PC-3 (cell line): ENCODE data around the gene RIMBP2.

Experiments
- CTCF ChIP-seq: fragments of 300-600 bp; sonication (generic); conservative IDR thresholded peaks from 2 replicates; pipeline ENCODE4 v1.5.1; 2017; ENCODE audit warnings: antibody characterized with exemption, low read depth, mild to moderate bottlenecking, low read length
- EZH2 ChIP-seq: fragments of 300-600 bp; sonication (generic); IDR thresholded peaks from one replicate; pipeline ENCODE4 v1.6.1; 2017; ENCODE audit warnings: antibody characterized with exemption, mild to moderate bottlenecking, low read length; ENCODE audit not compliant: unreplicated experiment
- EZH2phosphoT487 ChIP-seq: fragments of 300-600 bp; sonication (generic); IDR thresholded peaks from 2 replicates; pipeline ENCODE4 v1.6.1; 2018; ENCODE audit warnings: mild to moderate bottlenecking, antibody characterized with exemption, low read length, borderline replicate concordance

GRCh38 chr12:130546494-130546893 lies 169.6 kb downstream of the RIMBP2 start:
- no peak for TF ChIP-seq EZH2
- TF ChIP-seq CTCF: no peak
- no peak for TF ChIP-seq EZH2phosphoT487
